Measurements from ENCODE around the gene TCERG1L.

Gene TCERG1L

GRCh38 chr10:131193923-131194322, 117.6 kb downstream of the TCERG1L start:
- no peak for TF ChIP-seq CTCF (conservative IDR thresholded peaks at IDR 0.05)
- no peak overlapping the region for H3K27ac ChIP-seq

GRCh38 chr10:131188494-131188893, 123.0 kb downstream of the TCERG1L start:
- TF ChIP-seq CTCF (conservative IDR thresholded peaks at IDR 0.05) = no peak
- no peak overlapping the region for H3K27ac ChIP-seq

GRCh38 chr10:131187926-131188325, 123.6 kb downstream of the TCERG1L start:
- TF ChIP-seq CTCF (conservative IDR thresholded peaks at IDR 0.05) = no peak

GRCh38 chr10:131187274-131187673, 124.2 kb downstream of the TCERG1L start:
- TF ChIP-seq CTCF (conservative IDR thresholded peaks at IDR 0.05) = no peak
- H3K27ac ChIP-seq = no peak overlapping the region

More at GRCh38 chr10:131187926-131188325, 123.6 kb downstream of the TCERG1L start:
- H3K27ac ChIP-seq = no peak overlapping the region

GRCh38 chr10:131186547-131187253, 124.8 kb downstream of the TCERG1L start:
- H3K27ac ChIP-seq = no peak overlapping the region
- TF ChIP-seq CTCF (conservative IDR thresholded peaks at IDR 0.05) = no peak

GRCh38 chr10:131184503-131184902, 127.0 kb downstream of the TCERG1L start:
- no peak overlapping the region for H3K27ac ChIP-seq
- TF ChIP-seq CTCF (conservative IDR thresholded peaks at IDR 0.05) = no peak

- no peak overlapping the region for H3K27ac ChIP-seq
- no peak for TF ChIP-seq CTCF (conservative IDR thresholded peaks at IDR 0.05)
Measured at GRCh38 chr10:131183546-131184045, 127.9 kb downstream of the TCERG1L start.
